Ovary (tissue), 3 donors: ENCODE measurements around the gene CYSRT1.

Source experiments
- CTCF ChIP-seq, 3 donors: fragments of 450-650 bp in 2 of 3; fragments of 200-600 bp in 1 of 3; IDR thresholded peaks; one replicate each; pipeline versions ENCODE4 v1.5.1 to v1.8.0; 2016 to 2022; ENCODE audit warnings: antibody characterized with exemption in 3 of 3, mild to moderate bottlenecking in 1 of 3
- EP300 ChIP-seq: sonication (generic); formaldehyde crosslinking; IDR thresholded peaks from one replicate; pipeline ENCODE4 v1.6.1; 2017; ENCODE audit warnings: antibody characterized with exemption
- POLR2A ChIP-seq: fragments of 450-650 bp; IDR thresholded peaks from one replicate; pipeline ENCODE4 v1.6.1; 2017; ENCODE audit warnings: antibody characterized with exemption, mild to moderate bottlenecking, moderate library complexity
- donor health status: DM: no; HTN: no; CAD: no.

- TF ChIP-seq POLR2A = no peak
- no peak for TF ChIP-seq CTCF (IDR thresholded peaks at IDR 0.05)
- no peak for TF ChIP-seq EP300
Measured at GRCh38 chr9:137212520-137212919, 12.5 kb upstream of the CYSRT1 start.
